ENCODE results near the gene PROM2. TPM values are rescaled to one million over a fixed set of nuclear protein-coding genes. Genes with fewer than 3 reads are reported as not detected.

Gene PROM2
- polyA plus RNA-seq, 1 donor (not counting 4 experiments of a cell fraction or from before 2014, with no cell fraction given): 11.4 TPM

GRCh38 chr2:95331606-95332005 is 57.4 kb downstream of the PROM2 start:
- H3K36me3 ChIP-seq (ENCODE audit: control insufficient read depth in 2 of 2, extremely low read depth in 1 of 2, insufficient read depth in 2 of 2, low read length in 2 of 2): no peaks in the 10 kb centered on the region
- H3K4me1 ChIP-seq (ENCODE audit: control insufficient read depth, extremely low read depth, insufficient read depth, low read length): peaks cover 17% of the 10 kb centered on the region
- H3K9ac ChIP-seq (ENCODE audit: control insufficient read depth, extremely low read depth, insufficient read depth, low read length): no peak overlapping the region
- no peaks in the 10 kb centered on the region for H3K27me3 ChIP-seq (ENCODE audit: control insufficient read depth, extremely low read depth, insufficient read depth, low read length)
- no peak overlapping the region for H3K4me3 ChIP-seq (ENCODE audit: control insufficient read depth in 2 of 3, extremely low read depth in 1 of 3, insufficient read depth in 2 of 3, low read depth in 1 of 3, low read length in 3 of 3)
- H2AFZ ChIP-seq (ENCODE audit: control insufficient read depth, low read length): no peak overlapping the region
- no peak overlapping the region for H3K4me2 ChIP-seq (ENCODE audit: control insufficient read depth, extremely low read depth, insufficient read depth, low read depth, low read length)
- no peaks in the 10 kb centered on the region for H3K9me1 ChIP-seq (ENCODE audit: control insufficient read depth, extremely low read depth, insufficient read depth, low read length)
- H3K27ac ChIP-seq (ENCODE audit: control insufficient read depth, insufficient read depth, low read length): no peak overlapping the region
- no peaks in the 10 kb centered on the region for H3K9me3 ChIP-seq (ENCODE audit: control insufficient read depth, low read depth, low read length)
- H4K20me1 ChIP-seq (ENCODE audit: control insufficient read depth, extremely low read depth, insufficient read depth, low read length): no peaks in the 10 kb centered on the region
- H3K79me2 ChIP-seq (ENCODE audit: control insufficient read depth, insufficient read depth, low read length): no peaks in the 10 kb centered on the region
- TF ChIP-seq EZH2 (IDR thresholded peaks at IDR 0.05; ENCODE audit: low read length): no peak
- TF ChIP-seq, protein P1, sequence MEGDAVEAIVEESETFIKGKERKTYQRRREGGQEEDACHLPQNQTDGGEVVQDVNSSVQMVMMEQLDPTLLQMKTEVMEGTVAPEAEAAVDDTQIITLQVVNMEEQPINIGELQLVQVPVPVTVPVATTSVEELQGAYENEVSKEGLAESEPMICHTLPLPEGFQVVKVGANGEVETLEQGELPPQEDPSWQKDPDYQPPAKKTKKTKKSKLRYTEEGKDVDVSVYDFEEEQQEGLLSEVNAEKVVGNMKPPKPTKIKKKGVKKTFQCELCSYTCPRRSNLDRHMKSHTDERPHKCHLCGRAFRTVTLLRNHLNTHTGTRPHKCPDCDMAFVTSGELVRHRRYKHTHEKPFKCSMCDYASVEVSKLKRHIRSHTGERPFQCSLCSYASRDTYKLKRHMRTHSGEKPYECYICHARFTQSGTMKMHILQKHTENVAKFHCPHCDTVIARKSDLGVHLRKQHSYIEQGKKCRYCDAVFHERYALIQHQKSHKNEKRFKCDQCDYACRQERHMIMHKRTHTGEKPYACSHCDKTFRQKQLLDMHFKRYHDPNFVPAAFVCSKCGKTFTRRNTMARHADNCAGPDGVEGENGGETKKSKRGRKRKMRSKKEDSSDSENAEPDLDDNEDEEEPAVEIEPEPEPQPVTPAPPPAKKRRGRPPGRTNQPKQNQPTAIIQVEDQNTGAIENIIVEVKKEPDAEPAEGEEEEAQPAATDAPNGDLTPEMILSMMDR (optimal IDR thresholded peaks at IDR 0.05 in 1 of 3, IDR thresholded peaks at IDR 0.05 in 1 of 3, conservative IDR thresholded peaks at IDR 0.05 in 1 of 3; ENCODE audit: extremely low read depth in 1 of 3, insufficient read depth in 2 of 3, low read length in 3 of 3): no peak
- no peak for DNase-seq (ENCODE audit: low read depth, low spot score)
- dilution Hi-C loops (cut with MboI; ENCODE audit: extremely low pct_ligation_motif_present, low sequenced_read_pairs): no loop called here
- no peak for FAIRE-seq

- peaks cover 17% of the 10 kb centered on the region for H3K4me1 ChIP-seq (ENCODE audit: control insufficient read depth, extremely low read depth, insufficient read depth, low read length)
- no peaks in the 10 kb centered on the region for H3K9me3 ChIP-seq (ENCODE audit: control insufficient read depth, low read depth, low read length)
- H3K36me3 ChIP-seq (ENCODE audit: control insufficient read depth in 2 of 2, extremely low read depth in 1 of 2, insufficient read depth in 2 of 2, low read length in 2 of 2): no peaks in the 10 kb centered on the region
- no peak overlapping the region for H2AFZ ChIP-seq (ENCODE audit: control insufficient read depth, low read length)
- FAIRE-seq (no peak), DNase-seq (ENCODE audit: low read depth, low spot score) (no peak)
- H3K79me2 ChIP-seq (ENCODE audit: control insufficient read depth, insufficient read depth, low read length): no peaks in the 10 kb centered on the region
- H3K4me3 ChIP-seq (ENCODE audit: control insufficient read depth in 2 of 3, extremely low read depth in 1 of 3, insufficient read depth in 2 of 3, low read depth in 1 of 3, low read length in 3 of 3): no peak overlapping the region
- no peaks in the 10 kb centered on the region for H4K20me1 ChIP-seq (ENCODE audit: control insufficient read depth, extremely low read depth, insufficient read depth, low read length)
- H3K27ac ChIP-seq (ENCODE audit: control insufficient read depth, insufficient read depth, low read length): no peak overlapping the region
- H3K9me1 ChIP-seq (ENCODE audit: control insufficient read depth, extremely low read depth, insufficient read depth, low read length): no peaks in the 10 kb centered on the region
- dilution Hi-C loops (cut with MboI; ENCODE audit: extremely low pct_ligation_motif_present, low sequenced_read_pairs): no loop called here
- H3K27me3 ChIP-seq (ENCODE audit: control insufficient read depth, extremely low read depth, insufficient read depth, low read length): no peaks in the 10 kb centered on the region
- TF ChIP-seq, protein P1 (optimal IDR thresholded peaks at IDR 0.05 in 1 of 3, IDR thresholded peaks at IDR 0.05 in 1 of 3, conservative IDR thresholded peaks at IDR 0.05 in 1 of 3; ENCODE audit: extremely low read depth in 1 of 3, insufficient read depth in 2 of 3, low read length in 3 of 3): no peak
- TF ChIP-seq EZH2 (IDR thresholded peaks at IDR 0.05; ENCODE audit: low read length): no peak
- H3K4me2 ChIP-seq (ENCODE audit: control insufficient read depth, extremely low read depth, insufficient read depth, low read depth, low read length): no peak overlapping the region
- H3K9ac ChIP-seq (ENCODE audit: control insufficient read depth, extremely low read depth, insufficient read depth, low read length): no peak overlapping the region
These were observed 57.8 kb downstream of the PROM2 start for GRCh38 chr2:95332036-95332435.

All from keratinocyte (primary cell).